HPDE6-E6E7 (cell line): Measurements from ENCODE around the gene KIF1C.
A peak's percentile ranks its signal among the peaks of the same experiment; 100 is the strongest.
"Not testable (repeated sequence)": the region's sequence is repeated elsewhere in the genome, so short reads cannot be mapped to it uniquely, and the experiment has no call there.

Experiments
- DNase-seq: peaks from one replicate; pipeline ENCODE4 v3.0.0; 2011; ENCODE audit warnings: missing footprints; ENCODE audit errors: extremely low spot score

Gene KIF1C

GRCh38 chr17:5044630-5045029, 46.9 kb downstream of the KIF1C start:
- DNase-seq: no peak

DNA sequence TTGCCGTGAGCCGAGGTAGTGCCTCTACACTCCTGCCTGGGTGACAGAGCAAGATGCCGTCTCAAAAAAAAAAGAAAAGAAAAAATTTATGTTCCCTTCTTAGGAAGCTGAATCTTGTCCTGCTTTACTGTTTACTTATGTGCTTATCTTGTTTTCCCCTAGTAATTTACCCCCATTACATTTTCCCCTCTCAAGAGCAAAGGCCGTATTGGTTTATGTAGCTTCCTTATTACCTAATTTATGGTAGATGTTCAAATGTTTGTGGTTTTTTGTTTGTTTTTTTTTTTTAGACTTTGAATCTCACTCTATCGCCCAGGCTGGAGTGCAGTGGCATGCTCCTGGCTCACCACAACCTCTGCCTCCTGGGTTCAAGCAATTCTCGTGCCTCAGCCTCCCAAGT, 47.7 kb downstream of the KIF1C start:
- no peak for DNase-seq

DNA sequence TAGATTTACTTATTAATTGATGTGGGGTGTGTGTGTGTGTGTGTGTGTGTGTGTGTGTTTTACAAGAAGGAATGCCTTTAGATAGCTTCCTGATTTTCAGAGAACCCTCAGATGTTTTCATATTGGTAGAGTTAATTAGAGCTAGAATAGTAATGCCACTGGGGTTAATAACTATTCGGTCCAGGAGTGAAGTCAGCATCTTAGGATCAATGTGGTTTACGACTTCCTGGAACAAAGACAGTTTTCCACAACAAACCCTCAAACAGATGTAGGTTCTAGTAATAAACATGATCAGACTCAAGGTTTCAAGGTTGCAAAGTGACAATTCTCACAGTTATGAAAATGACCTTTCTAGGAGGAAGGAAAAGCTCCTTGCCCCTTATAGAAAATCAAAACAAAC, 49.7 kb downstream of the KIF1C start:
- DNase-seq: no peak

DNA sequence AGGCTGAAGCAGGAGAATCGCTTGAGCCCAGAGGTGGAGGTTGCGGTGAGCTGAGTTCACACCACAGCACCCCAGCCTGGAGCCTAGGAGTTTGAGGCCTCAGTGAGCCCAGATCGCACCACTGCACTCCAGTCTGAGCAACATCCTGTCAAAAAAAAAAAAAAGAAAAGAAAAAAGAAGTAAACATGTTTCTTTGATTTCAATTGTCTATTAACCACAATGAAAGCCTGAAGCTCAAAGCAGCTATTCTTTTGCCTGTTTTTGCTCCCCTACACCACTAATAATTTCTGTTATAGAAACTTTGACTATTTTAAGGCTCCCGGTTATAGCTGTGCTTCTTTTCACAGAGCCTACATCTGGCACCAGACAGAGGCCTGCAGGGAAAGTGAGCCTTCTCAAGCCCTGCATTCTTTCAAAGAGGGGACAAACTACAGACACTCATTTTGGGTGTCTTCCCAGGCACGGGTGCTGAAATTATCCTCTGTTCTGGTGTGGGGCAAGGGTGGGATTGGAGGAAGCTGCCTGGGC, 51.6 kb downstream of the KIF1C start:
- no peak for DNase-seq

DNA sequence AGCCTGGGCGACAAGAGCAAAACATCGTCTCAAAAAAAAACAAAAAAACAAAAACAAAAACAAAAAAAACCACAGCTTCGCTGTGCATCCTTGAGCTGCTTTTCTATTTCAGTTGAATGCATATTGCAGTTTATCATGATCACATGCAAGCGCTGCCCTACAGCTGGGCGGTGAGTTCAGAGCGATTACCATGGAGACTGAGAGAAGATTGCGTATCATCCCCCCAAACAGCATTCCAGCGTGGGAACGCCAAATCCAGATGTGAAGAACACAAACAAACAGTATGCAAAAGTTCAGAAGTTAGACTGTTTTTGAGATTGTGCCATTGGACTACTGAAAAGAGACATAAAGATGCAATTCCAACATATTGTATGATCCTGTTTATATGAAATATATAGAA, 52.5 kb downstream of the KIF1C start:
- no peak for DNase-seq

DNA sequence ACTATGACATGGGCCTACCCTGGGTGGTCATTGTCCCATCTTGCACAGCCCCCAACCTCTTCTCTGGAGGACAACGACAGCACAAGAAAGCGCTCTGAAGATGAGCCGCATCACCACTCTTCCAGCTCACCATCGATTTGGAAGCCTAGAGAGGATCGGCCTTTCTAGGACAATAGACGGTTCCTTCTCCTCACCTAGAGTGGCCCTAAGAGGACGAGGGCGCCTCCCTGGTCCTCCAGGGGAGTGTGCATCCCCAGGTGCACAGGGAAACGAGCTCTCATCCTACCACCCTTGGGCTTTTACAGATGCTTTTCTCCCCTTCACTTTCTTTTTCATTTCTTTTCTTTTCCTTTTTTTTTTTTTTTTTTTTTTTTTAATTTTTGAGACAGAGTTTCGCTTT, 57.8 kb downstream of the KIF1C start:
- DNase-seq: no peak

GRCh38 chr17:5065227-5065744, 67.5 kb downstream of the KIF1C start:
- no peak for DNase-seq

DNA sequence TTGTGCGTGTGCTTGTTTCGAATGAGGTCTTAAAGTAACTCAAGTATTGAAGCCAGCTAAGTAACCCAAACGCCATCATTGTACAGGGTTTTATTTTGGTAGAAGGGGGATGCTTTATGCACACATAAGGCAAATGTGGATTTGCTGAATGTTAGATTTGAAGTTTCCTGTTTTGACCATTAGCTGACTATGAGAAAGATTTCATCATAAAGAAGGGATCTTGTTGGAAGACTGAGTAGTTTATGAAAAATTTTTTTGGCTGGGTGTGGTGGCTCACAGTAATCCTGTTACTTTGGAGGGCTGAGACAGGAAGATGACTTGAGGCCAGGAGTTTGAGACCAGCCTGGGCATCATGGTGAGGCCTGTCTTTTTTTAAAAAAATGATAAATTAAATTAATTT, 70.5 kb downstream of the KIF1C start:
- DNase-seq: no peak

DNA sequence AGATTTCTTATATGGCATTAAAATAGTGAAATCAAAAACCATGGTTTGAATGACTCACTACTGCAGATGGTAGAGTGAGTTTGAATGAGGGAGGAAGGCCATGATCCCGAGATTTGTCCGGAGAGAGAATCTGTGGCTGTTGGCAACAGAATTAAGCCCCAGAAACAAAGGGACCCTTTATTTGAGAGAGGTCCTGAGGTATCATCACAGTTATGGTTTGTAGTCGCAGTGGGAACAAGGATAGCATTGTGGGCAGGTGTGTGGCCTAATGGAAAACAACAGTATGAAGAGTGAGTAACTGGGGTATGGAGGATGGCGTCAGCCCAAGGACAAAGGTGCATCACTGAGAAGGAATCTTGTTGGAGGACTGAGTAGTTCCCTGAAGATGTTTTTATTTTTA, 72.0 kb downstream of the KIF1C start:
- DNase-seq: peak; percentile 26

DNA sequence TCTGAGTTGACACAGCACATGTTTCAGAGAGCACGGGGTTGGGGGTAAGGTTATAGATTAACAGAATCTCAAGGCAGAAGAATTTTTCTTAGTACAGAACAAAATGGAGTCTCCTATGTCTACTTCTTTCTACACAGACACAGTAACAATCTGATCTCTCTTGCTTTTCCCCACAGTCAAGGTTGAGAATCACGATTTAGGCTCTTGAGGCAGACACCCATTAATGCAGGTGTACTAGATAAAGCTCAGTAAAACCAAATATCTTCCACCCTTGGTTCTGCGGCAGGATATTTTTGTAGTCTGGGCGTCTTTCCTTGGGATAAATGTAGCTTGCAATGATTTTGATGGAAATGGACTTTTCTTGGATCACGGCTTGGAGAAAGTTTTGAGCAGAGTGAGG, 77.7 kb downstream of the KIF1C start:
- not testable (repeated sequence) for DNase-seq

- DNase-seq: not testable (repeated sequence)
Measured at GRCh38 chr17:5077275-5077674, 79.5 kb downstream of the KIF1C start.

DNA sequence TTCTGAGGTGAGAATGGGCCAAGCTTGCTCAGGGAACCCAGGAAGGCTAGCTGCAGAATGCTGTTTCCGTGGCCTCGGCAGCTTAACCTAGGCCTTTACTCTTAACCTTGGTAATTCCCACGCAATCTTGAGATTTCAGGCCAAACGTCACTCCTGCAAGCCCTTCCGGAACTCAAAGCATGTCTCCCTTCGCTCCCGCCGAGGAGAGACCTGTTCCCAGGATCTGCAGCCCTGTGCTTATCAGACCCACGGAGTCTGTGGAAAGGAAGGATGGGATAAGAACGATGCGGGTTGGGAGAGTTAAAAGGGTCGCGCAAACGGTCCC, 80.0 kb downstream of the KIF1C start:
- DNase-seq: no peak
